Cardiac septum (tissue), 1 donor: ENCODE data around the gene GABRB2. TPM values are rescaled to one million over a fixed set of nuclear protein-coding genes. Genes with fewer than 3 reads are reported as not detected.
"Not testable (repeated sequence)": the region's sequence is repeated elsewhere in the genome, so short reads cannot be mapped to it uniquely, and the experiment has no call there.

ENCODE experiments used
- DNase-seq: peaks from one replicate; pipeline ENCODE4 v3.0.0-alpha.2; 2020; ENCODE audit warnings: low spot score
- intact Hi-C: fragments of 100-400 bp; cut with DNase I; formaldehyde crosslinking; loops from one replicate; pipeline ENCODE4 v1.14.0; 2022
- long read RNA-seq: library from polyadenylated mRNA; unstranded; transcript quantifications from one replicate; pipeline ENCODE4 v2.0.0, GENCODE V29; 2021
- total RNA-seq: library from RNA; stranded (reverse); fragmentation: NEBNext Ultra II Directional; extraction: Animal tissue kit (Norgen Biotek cat#: 25700); gene quantifications from one replicate; pipeline ENCODE4 v1.2.1, GENCODE V29; 2021
- donor health status: DM: no; HTN: no; CAD: no.

The GABRB2 gene
- 0.22 TPM for total RNA-seq
- long read RNA-seq, partial matches to known transcripts = 0 of 1 reads
- long read RNA-seq, other reads (novel, unspliced or antisense) = 1 of 1 reads

GRCh38 chr5:161546470-161547301, at the start of gene GABRB2:
GABRB2 (minus strand) TSS chr5:161546725; CDS start chr5:161546643, 82 bp downstream.
- intact Hi-C loops = no loop called here
- DNase-seq = no peak

- intact Hi-C loops = no loop called here
Observed at GRCh38 chr5:161585798-161586197, 39.3 kb upstream of the GABRB2 start.

DNA sequence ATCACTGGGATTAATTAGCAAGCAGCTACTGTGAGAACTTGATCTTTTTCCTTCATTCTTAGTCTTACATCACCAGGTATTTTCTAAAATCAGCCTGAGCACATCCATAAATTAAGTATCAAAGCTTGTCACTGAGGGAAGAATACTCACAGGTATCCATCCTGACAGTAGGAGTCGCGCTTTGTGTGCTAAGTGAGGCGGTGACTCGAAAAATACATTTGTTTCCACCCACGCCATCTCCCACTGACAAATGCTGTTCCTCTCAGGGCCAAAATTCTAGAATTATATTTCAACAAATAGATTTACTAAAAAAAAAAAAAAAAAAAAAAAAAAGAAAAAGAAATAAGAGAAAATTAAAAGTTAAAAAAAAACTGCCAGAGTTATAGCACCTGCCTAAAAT, 34.1 kb upstream of the GABRB2 start:
- intact Hi-C loops = no loop called here
- no peak for DNase-seq

More at GRCh38 chr5:161585798-161586197, 39.3 kb upstream of the GABRB2 start:
- no peak for DNase-seq

GRCh38 chr5:161572914-161573313, 26.4 kb upstream of the GABRB2 start:
- DNase-seq = no peak
- intact Hi-C loops = no loop called here

GRCh38 chr5:161566081-161566480, 19.6 kb upstream of the GABRB2 start:
- intact Hi-C loops = no loop called here
- no peak for DNase-seq

- intact Hi-C loops = no loop called here
- no peak for DNase-seq
Observed at GRCh38 chr5:161562446-161562845, 15.9 kb upstream of the GABRB2 start.

- intact Hi-C loops = no loop called here
Observed at GRCh38 chr5:161549106-161549505, 2.6 kb upstream of the GABRB2 start.

DNA sequence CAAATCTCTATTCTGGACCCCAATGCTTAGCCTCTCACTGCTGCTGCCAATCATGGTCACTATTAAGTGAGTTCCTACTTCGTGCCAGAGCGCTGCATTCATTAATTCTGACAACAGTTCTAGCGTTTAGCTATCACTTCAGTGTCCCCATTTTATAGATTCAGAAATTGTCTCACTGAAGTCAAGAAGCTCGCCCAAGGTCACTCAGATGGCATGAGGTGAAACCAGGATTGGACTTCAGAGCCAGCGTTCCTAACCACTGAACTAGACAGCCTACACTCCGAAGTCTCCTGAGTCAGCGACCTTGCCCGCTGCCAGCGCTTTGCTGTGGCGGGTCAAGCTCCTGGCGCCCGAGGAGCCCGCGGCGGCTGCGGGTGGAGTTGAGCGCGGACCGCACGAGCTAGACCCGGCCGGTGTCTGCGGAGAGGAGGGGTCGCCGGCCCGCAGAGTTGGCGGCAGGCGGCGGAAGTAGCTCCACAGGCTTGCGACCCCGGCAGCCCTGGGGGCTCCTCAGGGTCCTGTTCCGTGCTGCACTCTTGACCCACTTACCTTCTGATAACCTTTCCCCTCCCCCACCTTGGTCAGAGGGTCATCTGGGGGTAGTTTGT, 2.1 kb upstream of the GABRB2 start:
- no peak for DNase-seq
- intact Hi-C loops = no loop called here

More at GRCh38 chr5:161549106-161549505, 2.6 kb upstream of the GABRB2 start:
- DNase-seq = no peak

GRCh38 chr5:161547738-161548486, 1.4 kb upstream of the GABRB2 start:
- intact Hi-C loops = no loop called here
- no peak for DNase-seq

DNA sequence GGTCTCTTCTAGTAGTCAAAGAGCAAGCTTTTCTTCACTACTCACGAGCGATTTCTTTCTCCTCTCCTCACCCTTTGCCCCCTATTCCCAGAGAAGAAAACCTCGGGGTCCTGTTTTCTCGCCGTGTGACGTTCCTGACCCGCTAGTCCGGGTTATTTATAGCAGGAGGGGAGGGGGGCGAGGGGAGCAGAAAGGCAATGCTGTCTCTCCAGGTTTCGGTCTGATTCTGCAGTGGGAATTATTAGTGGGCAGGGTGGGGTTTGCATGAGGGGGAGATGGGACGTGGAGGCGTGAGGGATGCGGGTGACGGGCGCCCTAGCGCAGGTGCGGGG, 847 bp upstream of the GABRB2 start:
- intact Hi-C loops = no loop called here
- no peak for DNase-seq

GRCh38 chr5:161546095-161546469, 443 bp downstream of the GABRB2 start:
- no peak for DNase-seq
- intact Hi-C loops = no loop called here

- DNase-seq = no peak
- intact Hi-C loops = no loop called here
Observed at GRCh38 chr5:161545344-161546094, 1.0 kb downstream of the GABRB2 start.

GRCh38 chr5:161544350-161544765, 2.2 kb downstream of the GABRB2 start:
- DNase-seq = no peak
- intact Hi-C loops = no loop called here

GRCh38 chr5:161539016-161539415, 7.5 kb downstream of the GABRB2 start:
- intact Hi-C loops = no loop called here
- no peak for DNase-seq

DNA sequence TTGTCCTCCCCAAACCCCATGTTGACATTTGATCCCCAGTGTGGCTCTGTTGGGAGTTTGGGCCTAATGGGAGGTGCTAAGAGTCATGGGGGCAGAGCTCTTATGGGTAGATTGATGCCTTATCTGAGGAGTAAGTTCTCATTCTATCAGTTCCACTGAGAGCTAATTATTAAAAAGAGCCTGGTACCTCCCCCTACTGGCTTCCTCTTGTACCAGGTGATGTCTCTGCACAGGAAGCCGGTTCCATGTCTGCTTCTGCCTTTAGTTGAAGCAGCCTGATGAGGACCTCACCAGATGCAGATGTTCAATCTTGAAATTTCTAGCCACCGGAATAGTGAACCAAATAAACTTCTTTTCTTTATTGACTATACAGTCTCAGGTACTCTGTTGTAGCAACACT, 10.8 kb downstream of the GABRB2 start:
- intact Hi-C loops = no loop called here

DNA sequence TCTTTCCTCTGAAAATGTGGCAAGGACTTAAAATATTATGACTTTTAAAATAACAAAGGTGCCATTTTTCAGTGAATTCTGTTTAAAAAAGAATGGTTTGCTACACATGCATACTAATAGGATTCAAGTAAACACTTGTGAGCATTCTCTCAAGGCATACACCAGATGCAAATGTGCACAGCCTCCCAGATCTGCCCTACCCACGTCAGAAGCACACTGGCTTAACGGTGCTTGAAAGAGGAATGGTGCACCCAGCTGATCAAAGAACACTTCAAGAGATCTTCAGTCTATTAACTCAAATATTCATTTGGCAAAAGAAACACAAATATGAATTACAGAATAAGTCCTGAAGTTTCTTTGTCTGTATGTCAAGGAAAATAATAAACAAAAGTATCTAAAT, 15.8 kb downstream of the GABRB2 start:
- intact Hi-C loops = no loop called here
- no peak for DNase-seq

More for the DNA sequence above, 10.8 kb downstream of the GABRB2 start:
- no peak for DNase-seq

DNA sequence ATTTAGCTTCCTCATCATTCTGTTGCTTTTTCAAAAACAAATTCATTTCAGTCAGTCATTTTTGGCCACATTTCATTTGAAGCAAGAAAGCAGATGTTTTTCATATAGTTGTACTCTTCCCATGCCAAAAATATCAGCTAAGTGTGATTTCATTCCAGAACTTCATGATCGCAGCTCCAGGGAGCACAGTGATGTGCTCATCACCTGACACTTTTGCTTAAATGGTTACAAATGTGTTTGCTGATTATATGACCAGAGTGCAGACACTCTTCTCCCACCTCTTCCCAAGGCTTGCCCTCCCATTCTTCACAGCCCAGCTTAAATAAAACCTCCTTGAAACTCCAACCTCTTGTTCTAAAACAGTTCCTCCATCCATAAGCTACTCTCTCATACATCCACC, 32.6 kb downstream of the GABRB2 start:
- intact Hi-C loops = no loop called here
- DNase-seq = no peak

DNA sequence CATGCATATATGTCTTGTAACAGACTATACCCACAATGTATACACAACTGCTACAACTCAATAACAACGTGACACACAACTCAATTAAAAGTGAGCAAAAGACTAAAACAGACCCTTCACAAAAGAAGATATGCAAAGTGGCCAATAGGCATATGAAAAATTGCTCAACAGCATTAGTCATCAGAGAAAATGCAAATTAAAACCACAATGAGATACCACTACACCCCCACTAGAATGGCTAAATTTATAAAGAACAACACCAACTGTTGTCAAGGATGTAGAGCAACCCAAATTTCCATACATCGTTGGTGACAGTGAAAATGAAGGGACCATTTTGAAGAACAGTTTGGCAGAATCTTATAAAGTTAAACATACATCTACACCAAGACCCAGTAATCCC, 38.9 kb downstream of the GABRB2 start:
- intact Hi-C loops = no loop called here
- no peak for DNase-seq

- intact Hi-C loops, DNase-seq: not testable (repeated sequence)
Observed at GRCh38 chr5:161505160-161505559, 41.4 kb downstream of the GABRB2 start.

GRCh38 chr5:161498531-161498930, 48.0 kb downstream of the GABRB2 start:
- intact Hi-C loops = no loop called here

More at GRCh38 chr5:161498531-161498930, 48.0 kb downstream of the GABRB2 start:
- DNase-seq = no peak
